CD4-positive, alpha-beta T cell treated with Interferon gamma for 1 hour (primary cell): ENCODE measurements around the gene COLEC12.

Experiments
- DNase-seq: peaks from one replicate; pipeline ENCODE4 v3.0.0-alpha.2; 2020

The COLEC12 gene

GRCh38 chr18:500632-501405 is at the start of gene COLEC12:
COLEC12 (minus strand) TSS chr18:500701; CDS start chr18:500514, 187 bp downstream.
- DNase-seq: no peak

GRCh38 chr18:549967-550366 is 49.5 kb upstream of the COLEC12 start:
- no peak for DNase-seq

- no peak for DNase-seq
These were observed 43.1 kb upstream of the COLEC12 start for GRCh38 chr18:543447-544078.

GRCh38 chr18:533995-534601 is 33.6 kb upstream of the COLEC12 start:
- DNase-seq: no peak

- no peak for DNase-seq
These were observed 32.1 kb upstream of the COLEC12 start for GRCh38 chr18:532632-533031.

GRCh38 chr18:532018-532417 is 31.5 kb upstream of the COLEC12 start:
- DNase-seq: no peak

- no peak for DNase-seq
These were observed 26.6 kb upstream of the COLEC12 start for GRCh38 chr18:527146-527545.

- DNase-seq: no peak
These were observed 26.2 kb upstream of the COLEC12 start for GRCh38 chr18:526681-527080.

GRCh38 chr18:525036-525797 is 24.7 kb upstream of the COLEC12 start:
- no peak for DNase-seq

GRCh38 chr18:524466-524865 is 24.0 kb upstream of the COLEC12 start:
- no peak for DNase-seq

GRCh38 chr18:523561-523960 is 23.1 kb upstream of the COLEC12 start:
- no peak for DNase-seq

- peak; percentile 4 for DNase-seq
These were observed 18.7 kb upstream of the COLEC12 start for GRCh38 chr18:519019-519879.

GRCh38 chr18:518081-518480 is 17.6 kb upstream of the COLEC12 start:
- no peak for DNase-seq

GRCh38 chr18:515838-516237 is 15.3 kb upstream of the COLEC12 start:
- no peak for DNase-seq

GRCh38 chr18:515156-515815 is 14.8 kb upstream of the COLEC12 start:
- DNase-seq: no peak

GRCh38 chr18:513826-514530 is 13.5 kb upstream of the COLEC12 start:
- DNase-seq: no peak

GRCh38 chr18:512957-513356 is 12.5 kb upstream of the COLEC12 start:
- DNase-seq: no peak

- DNase-seq: no peak
These were observed 8.3 kb upstream of the COLEC12 start for GRCh38 chr18:508835-509234.

GRCh38 chr18:507636-508035 is 7.1 kb upstream of the COLEC12 start:
- no peak for DNase-seq

GRCh38 chr18:506801-507200 is 6.3 kb upstream of the COLEC12 start:
- no peak for DNase-seq

GRCh38 chr18:506264-506663 is 5.8 kb upstream of the COLEC12 start:
- DNase-seq: no peak
